ENCODE data around the gene AVPR1B. TPM values are rescaled to one million over a fixed set of nuclear protein-coding genes. Genes with fewer than 3 reads are reported as not detected.

The AVPR1B gene
- total and polyA plus RNA-seq, 9 donors: not detected

DNA sequence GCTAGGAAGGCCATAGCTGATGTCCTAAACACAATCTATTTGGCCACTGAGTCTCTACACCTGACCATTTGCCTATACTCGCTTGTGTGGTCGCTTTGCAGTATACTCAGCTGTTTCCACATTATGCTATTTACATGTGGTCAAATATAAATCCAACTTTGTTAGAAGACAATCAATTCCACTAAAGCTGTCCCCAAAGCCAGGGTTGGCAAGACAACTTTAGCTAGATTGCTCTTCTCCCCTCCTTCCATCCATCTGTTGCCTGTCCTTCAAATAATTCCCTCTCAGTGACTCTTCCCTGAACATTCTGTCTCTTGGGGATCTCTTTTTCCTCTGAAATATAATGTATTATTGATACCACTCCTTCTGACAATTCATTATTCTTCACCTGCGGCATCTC, 30.1 kb downstream of the AVPR1B start:
- H3K27me3 ChIP-seq: no peaks in the 10 kb centered on the region
- H3K4me3 ChIP-seq: no peak overlapping the region
- no peak for DNase-seq
- intact Hi-C loops (cut with DNase I): no loop called here
- no peaks in the 10 kb centered on the region for H3K36me3 ChIP-seq
- no peak overlapping the region for H3K27ac ChIP-seq
- no peaks in the 10 kb centered on the region for H3K4me1 ChIP-seq (ENCODE audit: insufficient read depth)
- TF ChIP-seq POLR2A (IDR thresholded peaks at IDR 0.05) (no peak), CTCF (IDR thresholded peaks at IDR 0.05) (no peak), EP300 (IDR thresholded peaks at IDR 0.05) (no peak)
- WGBS, 3 donors: 91 to 93% (median 93%) methylated on average over 3 of the region's 3 CpGs
- no peaks in the 10 kb centered on the region for H3K9me3 ChIP-seq

DNA sequence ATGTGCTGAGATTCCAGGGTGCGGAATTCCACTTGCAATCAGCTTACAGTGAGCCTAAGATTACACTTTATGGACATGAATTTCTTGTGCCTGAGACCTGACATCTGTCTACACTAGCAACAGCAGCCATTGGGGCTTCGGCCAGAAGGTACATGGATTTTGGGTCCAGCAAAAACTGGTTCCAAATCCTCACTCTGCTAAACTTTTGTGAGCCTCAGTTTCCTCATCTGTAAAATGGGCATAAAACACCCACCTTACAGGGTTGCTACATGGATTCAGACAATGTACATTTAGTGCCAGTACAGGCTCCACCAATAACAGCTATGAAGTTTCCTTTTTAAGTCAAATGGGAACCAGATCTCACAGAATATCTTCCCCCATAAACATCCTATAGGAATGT, 33.4 kb downstream of the AVPR1B start:
- no peaks in the 10 kb centered on the region for H3K4me1 ChIP-seq (ENCODE audit: insufficient read depth)
- H3K4me3 ChIP-seq: no peak overlapping the region
- H3K9me3 ChIP-seq: no peaks in the 10 kb centered on the region
- no peaks in the 10 kb centered on the region for H3K27me3 ChIP-seq
- TF ChIP-seq EP300 (IDR thresholded peaks at IDR 0.05) (no peak), POLR2A (IDR thresholded peaks at IDR 0.05) (no peak), CTCF (IDR thresholded peaks at IDR 0.05) (no peak)
- intact Hi-C loops (cut with DNase I): no loop called here
- WGBS, 3 donors: 88 to 96% (median 93%) methylated on average over 2 of the region's 2 CpGs
- no peak for DNase-seq
- no peak overlapping the region for H3K27ac ChIP-seq
- H3K36me3 ChIP-seq: no peaks in the 10 kb centered on the region

GRCh38 chr1:206082831-206083695, 34.1 kb downstream of the AVPR1B start:
- no peak for DNase-seq
- no peak overlapping the region for H3K27ac ChIP-seq
- intact Hi-C loops (cut with DNase I): no loop called here
- no peaks in the 10 kb centered on the region for H3K4me1 ChIP-seq (ENCODE audit: insufficient read depth)
- no peaks in the 10 kb centered on the region for H3K9me3 ChIP-seq
- H3K4me3 ChIP-seq: no peak overlapping the region
- TF ChIP-seq CTCF (IDR thresholded peaks at IDR 0.05): no peak
- no peak for TF ChIP-seq EP300 (IDR thresholded peaks at IDR 0.05)
- no peak for TF ChIP-seq POLR2A (IDR thresholded peaks at IDR 0.05)
- H3K36me3 ChIP-seq: no peaks in the 10 kb centered on the region
- 73 to 77% (median 75%) methylated on average over 8 of the region's 8 CpGs for WGBS, 3 donors
- H3K27me3 ChIP-seq: no peaks in the 10 kb centered on the region

- Histone ChIP-seq H3K4me3 (no peak overlapping the region), H3K27me3 (no peaks in the 10 kb centered on the region), H3K36me3 (no peaks in the 10 kb centered on the region), H3K27ac (no peak overlapping the region), H3K4me1 (ENCODE audit: insufficient read depth) (no peaks in the 10 kb centered on the region), H3K9me3 (no peaks in the 10 kb centered on the region)
- no peak for DNase-seq
- intact Hi-C loops (cut with DNase I): no loop called here
- TF ChIP-seq CTCF (IDR thresholded peaks at IDR 0.05) (no peak), POLR2A (IDR thresholded peaks at IDR 0.05) (no peak), EP300 (IDR thresholded peaks at IDR 0.05) (no peak)
- 83 to 89% (median 86%) methylated on average over 5 of the region's 5 CpGs for WGBS, 3 donors
Observed at GRCh38 chr1:206081856-206082255, 35.3 kb downstream of the AVPR1B start.

Data from ovary (tissue), 9 donors.